WTC11 (cell line): ENCODE data around the gene GNAS.

Experiments used
- CREB1 ChIP-seq: sonication (generic); formaldehyde crosslinking; IDR thresholded peaks from 2 replicates; pipeline ENCODE4 v1.8.0; 2023; ENCODE audit warnings: mild to moderate bottlenecking, missing genetic modification reagents
- CTCF ChIP-seq: fragments of 200-600 bp; IDR thresholded peaks from 2 replicates; pipeline ENCODE4 v1.8.0; 2022; ENCODE audit warnings: antibody characterized with exemption
- E2F1 ChIP-seq: sonication (generic); formaldehyde crosslinking; IDR thresholded peaks from 2 replicates; pipeline ENCODE4 v1.8.0; 2022; ENCODE audit warnings: mild to moderate bottlenecking, missing genetic modification reagents
- E2F4 ChIP-seq: sonication (generic); formaldehyde crosslinking; IDR thresholded peaks from 2 replicates; pipeline ENCODE4 v1.8.1; 2022; ENCODE audit warnings: low read depth, mild to moderate bottlenecking, moderate library complexity, missing genetic modification reagents, borderline replicate concordance
- KAT7 ChIP-seq: sonication (generic); formaldehyde crosslinking; IDR thresholded peaks from 2 replicates; pipeline ENCODE4 v1.8.1; 2023; ENCODE audit warnings: missing genetic modification reagents, mild to moderate bottlenecking, borderline replicate concordance
- NFE2L1 ChIP-seq: sonication (generic); formaldehyde crosslinking; IDR thresholded peaks from 2 replicates; pipeline ENCODE4 v1.8.1; 2023; ENCODE audit warnings: missing genetic modification reagents
- NR3C1 ChIP-seq: sonication (generic); formaldehyde crosslinking; conservative IDR thresholded peaks from 2 replicates; pipeline ENCODE4 v1.8.1; 2023; ENCODE audit warnings: low read depth, mild to moderate bottlenecking, missing genetic modification reagents
- RELA ChIP-seq: sonication (generic); formaldehyde crosslinking; IDR thresholded peaks from 2 replicates; pipeline ENCODE4 v1.8.1; 2022; ENCODE audit warnings: missing genetic modification reagents, mild to moderate bottlenecking, borderline replicate concordance
- TCF7 ChIP-seq: sonication (generic); formaldehyde crosslinking; IDR thresholded peaks from 2 replicates; pipeline ENCODE4 v1.8.0; 2022; ENCODE audit warnings: mild to moderate bottlenecking, low read depth, missing genetic modification reagents, moderate library complexity
- TEAD1 ChIP-seq: sonication (generic); formaldehyde crosslinking; IDR thresholded peaks from 2 replicates; pipeline ENCODE4 v1.8.0; 2022; ENCODE audit warnings: mild to moderate bottlenecking, missing genetic modification reagents
- ZMAT4 ChIP-seq: fragments of 250-450 bp; sonication (Bioruptor Pico); IDR thresholded peaks from 2 replicates; pipeline ENCODE4 v1.9.0; 2021; ENCODE audit warnings: mild to moderate bottlenecking
- ZNF263 ChIP-seq: sonication (generic); formaldehyde crosslinking; IDR thresholded peaks from 2 replicates; pipeline ENCODE4 v1.8.1; 2022; ENCODE audit warnings: low read depth, mild to moderate bottlenecking, moderate library complexity, missing genetic modification reagents
- ZNF512 ChIP-seq: sonication (generic); formaldehyde crosslinking; IDR thresholded peaks from 2 replicates; pipeline ENCODE4 v1.8.1; 2022; ENCODE audit warnings: missing genetic modification reagents, borderline replicate concordance
- ZNF671 ChIP-seq: fragments of 250-450 bp; sonication (Bioruptor Pico); IDR thresholded peaks from 2 replicates; pipeline ENCODE4 v1.8.0; 2021; ENCODE audit warnings: mild to moderate bottlenecking

- TF ChIP-seq CTCF (no peak), KAT7 (no peak), ZNF263 (CRISPR knock-in tag) (no peak), ZNF671 (no peak), E2F4 (CRISPR knock-in tag) (no peak), E2F1 (CRISPR knock-in tag) (no peak), NFE2L1 (CRISPR knock-in tag) (no peak), NR3C1 (CRISPR knock-in tag) (no peak), ZMAT4 (CRISPR knock-in tag) (no peak), CREB1 (CRISPR knock-in tag) (no peak), ZNF512 (CRISPR knock-in tag) (no peak), TCF7 (no peak), TEAD1 (CRISPR knock-in tag) (no peak), RELA (CRISPR knock-in tag) (no peak)
These were observed 27.7 kb upstream of the GNAS start for GRCh38 chr20:58824843-58825242.
